ENCODE measurements around the gene DAP. TPM values are rescaled to one million over a fixed set of nuclear protein-coding genes. Genes with fewer than 3 reads are reported as not detected.

DAP gene
- polyA plus RNA-seq, 1 donor (not counting 4 experiments of a cell fraction or from before 2014, with no cell fraction given): 30.4 TPM

DNA sequence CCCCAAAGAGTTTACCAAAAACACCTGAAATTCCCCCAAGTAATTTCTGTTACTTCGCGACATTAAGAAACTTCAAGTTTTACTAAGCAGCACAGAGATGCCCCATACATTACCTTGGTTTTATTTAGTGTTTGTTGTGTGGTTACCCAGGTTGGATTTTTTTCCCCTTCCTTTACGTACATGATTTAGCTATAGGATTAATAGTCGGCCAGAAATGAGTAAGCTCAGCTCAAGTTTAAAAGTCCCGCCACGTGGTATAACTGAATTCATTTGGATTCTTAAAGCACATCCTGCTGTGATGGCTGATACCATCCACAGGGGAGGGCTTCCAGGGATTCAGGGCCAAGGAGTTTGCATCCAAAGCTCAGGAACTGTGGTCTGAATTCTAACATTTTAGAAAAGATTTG lies 75.9 kb downstream of the DAP start:
- H3K9me3 ChIP-seq (ENCODE audit: control insufficient read depth, low read depth, low read length): no peaks in the 10 kb centered on the region
- DNase-seq (ENCODE audit: low read depth, low spot score): no peak
- H3K9ac ChIP-seq (ENCODE audit: control insufficient read depth, extremely low read depth, insufficient read depth, low read length): no peak overlapping the region
- peaks cover 11% of the 10 kb centered on the region for H3K4me1 ChIP-seq (ENCODE audit: control insufficient read depth, extremely low read depth, insufficient read depth, low read length)
- H3K27ac ChIP-seq (ENCODE audit: control insufficient read depth, insufficient read depth, low read length): no peak overlapping the region
- H3K27me3 ChIP-seq (ENCODE audit: control insufficient read depth, extremely low read depth, insufficient read depth, low read length): no peaks in the 10 kb centered on the region
- peaks cover 7 to 27% of the 10 kb centered on the region in 2 experiments for H3K36me3 ChIP-seq (ENCODE audit: control insufficient read depth in 2 of 2, extremely low read depth in 1 of 2, insufficient read depth in 2 of 2, low read length in 2 of 2)
- no peak overlapping the region for H2AFZ ChIP-seq (ENCODE audit: control insufficient read depth, low read length)
- H3K4me2 ChIP-seq (ENCODE audit: control insufficient read depth, extremely low read depth, insufficient read depth, low read depth, low read length): no peak overlapping the region
- peaks cover 6% of the 10 kb centered on the region for H3K79me2 ChIP-seq (ENCODE audit: control insufficient read depth, insufficient read depth, low read length)
- TF ChIP-seq EZH2 (IDR thresholded peaks at IDR 0.05; ENCODE audit: low read length): no peak
- TF ChIP-seq, protein P1, sequence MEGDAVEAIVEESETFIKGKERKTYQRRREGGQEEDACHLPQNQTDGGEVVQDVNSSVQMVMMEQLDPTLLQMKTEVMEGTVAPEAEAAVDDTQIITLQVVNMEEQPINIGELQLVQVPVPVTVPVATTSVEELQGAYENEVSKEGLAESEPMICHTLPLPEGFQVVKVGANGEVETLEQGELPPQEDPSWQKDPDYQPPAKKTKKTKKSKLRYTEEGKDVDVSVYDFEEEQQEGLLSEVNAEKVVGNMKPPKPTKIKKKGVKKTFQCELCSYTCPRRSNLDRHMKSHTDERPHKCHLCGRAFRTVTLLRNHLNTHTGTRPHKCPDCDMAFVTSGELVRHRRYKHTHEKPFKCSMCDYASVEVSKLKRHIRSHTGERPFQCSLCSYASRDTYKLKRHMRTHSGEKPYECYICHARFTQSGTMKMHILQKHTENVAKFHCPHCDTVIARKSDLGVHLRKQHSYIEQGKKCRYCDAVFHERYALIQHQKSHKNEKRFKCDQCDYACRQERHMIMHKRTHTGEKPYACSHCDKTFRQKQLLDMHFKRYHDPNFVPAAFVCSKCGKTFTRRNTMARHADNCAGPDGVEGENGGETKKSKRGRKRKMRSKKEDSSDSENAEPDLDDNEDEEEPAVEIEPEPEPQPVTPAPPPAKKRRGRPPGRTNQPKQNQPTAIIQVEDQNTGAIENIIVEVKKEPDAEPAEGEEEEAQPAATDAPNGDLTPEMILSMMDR (optimal IDR thresholded peaks at IDR 0.05 in 1 of 3, IDR thresholded peaks at IDR 0.05 in 1 of 3, conservative IDR thresholded peaks at IDR 0.05 in 1 of 3; ENCODE audit: extremely low read depth in 1 of 3, insufficient read depth in 2 of 3, low read length in 3 of 3): no peak
- FAIRE-seq: no peak
- dilution Hi-C loops (cut with MboI; ENCODE audit: extremely low pct_ligation_motif_present, low sequenced_read_pairs): no loop called here
- H3K9me1 ChIP-seq (ENCODE audit: control insufficient read depth, extremely low read depth, insufficient read depth, low read length): peaks cover 2% of the 10 kb centered on the region
- peaks cover 3% of the 10 kb centered on the region for H4K20me1 ChIP-seq (ENCODE audit: control insufficient read depth, extremely low read depth, insufficient read depth, low read length)
- no peak overlapping the region for H3K4me3 ChIP-seq (ENCODE audit: control insufficient read depth in 2 of 3, extremely low read depth in 1 of 3, insufficient read depth in 2 of 3, low read depth in 1 of 3, low read length in 3 of 3)

DNA sequence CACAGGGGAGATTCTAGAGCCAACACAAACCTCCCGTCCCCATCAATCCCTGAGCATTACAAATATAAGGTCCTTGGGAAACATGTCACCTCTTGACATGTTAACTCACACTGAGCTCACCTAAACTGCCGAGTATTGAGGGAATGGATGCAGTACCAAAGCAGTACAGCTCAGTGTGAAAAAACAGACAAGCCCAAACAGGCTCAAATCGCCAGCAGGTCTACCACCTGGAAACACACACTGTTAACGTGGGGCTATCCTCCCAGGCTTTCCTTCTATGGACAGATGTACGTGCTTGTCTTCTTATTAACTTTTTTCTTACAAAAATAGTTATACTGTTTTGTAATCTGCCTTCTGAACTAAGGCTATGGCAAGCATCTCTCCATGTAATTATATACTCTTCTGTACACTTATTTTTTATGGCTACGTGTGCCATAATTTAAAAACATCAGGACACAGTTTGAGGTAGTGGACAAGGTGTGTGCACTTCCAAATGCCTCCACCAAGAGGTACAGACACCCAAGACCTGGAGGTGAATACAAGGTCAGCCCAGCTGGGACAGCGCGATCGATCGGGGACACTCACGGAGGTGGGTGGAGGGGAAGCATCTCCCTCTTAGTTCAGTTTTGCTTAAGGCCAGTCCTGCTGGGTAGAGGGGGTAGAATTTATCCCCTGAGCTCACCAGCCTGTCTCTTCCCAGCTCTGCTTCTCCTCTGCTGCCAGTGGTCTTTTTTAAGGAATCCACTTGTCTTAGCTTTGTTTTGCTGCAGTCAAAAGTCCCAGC lies 76.5 kb downstream of the DAP start:
- dilution Hi-C loops (cut with MboI; ENCODE audit: extremely low pct_ligation_motif_present, low sequenced_read_pairs): no loop called here
- no peak for DNase-seq (ENCODE audit: low read depth, low spot score)
- peaks cover 3% of the 10 kb centered on the region for H4K20me1 ChIP-seq (ENCODE audit: control insufficient read depth, extremely low read depth, insufficient read depth, low read length)
- peaks cover 2% of the 10 kb centered on the region for H3K9me1 ChIP-seq (ENCODE audit: control insufficient read depth, extremely low read depth, insufficient read depth, low read length)
- TF ChIP-seq EZH2 (IDR thresholded peaks at IDR 0.05; ENCODE audit: low read length): no peak
- TF ChIP-seq, protein P1 (optimal IDR thresholded peaks at IDR 0.05 in 1 of 3, IDR thresholded peaks at IDR 0.05 in 1 of 3, conservative IDR thresholded peaks at IDR 0.05 in 1 of 3; ENCODE audit: extremely low read depth in 1 of 3, insufficient read depth in 2 of 3, low read length in 3 of 3): no peak
- H3K36me3 ChIP-seq (ENCODE audit: control insufficient read depth in 2 of 2, extremely low read depth in 1 of 2, insufficient read depth in 2 of 2, low read length in 2 of 2): peaks cover 7 to 33% of the 10 kb centered on the region in 2 experiments
- H3K4me2 ChIP-seq (ENCODE audit: control insufficient read depth, extremely low read depth, insufficient read depth, low read depth, low read length): peak overlapping the region; percentile 29
- no peak overlapping the region for H2AFZ ChIP-seq (ENCODE audit: control insufficient read depth, low read length)
- H3K27me3 ChIP-seq (ENCODE audit: control insufficient read depth, extremely low read depth, insufficient read depth, low read length): no peaks in the 10 kb centered on the region
- H3K4me3 ChIP-seq (ENCODE audit: control insufficient read depth in 2 of 3, extremely low read depth in 1 of 3, insufficient read depth in 2 of 3, low read depth in 1 of 3, low read length in 3 of 3): no peak overlapping the region
- H3K27ac ChIP-seq (ENCODE audit: control insufficient read depth, insufficient read depth, low read length): peak overlapping the region; percentile 2
- H3K4me1 ChIP-seq (ENCODE audit: control insufficient read depth, extremely low read depth, insufficient read depth, low read length): peaks cover 11% of the 10 kb centered on the region
- no peaks in the 10 kb centered on the region for H3K9me3 ChIP-seq (ENCODE audit: control insufficient read depth, low read depth, low read length)
- peaks cover 3% of the 10 kb centered on the region for H3K79me2 ChIP-seq (ENCODE audit: control insufficient read depth, insufficient read depth, low read length)
- peak; percentile 56 for FAIRE-seq
- H3K9ac ChIP-seq (ENCODE audit: control insufficient read depth, extremely low read depth, insufficient read depth, low read length): no peak overlapping the region

Data from keratinocyte (primary cell).